Sigmoid colon (tissue), 7 donors: ENCODE results near the gene PGAM2. TPM values are rescaled to one million over a fixed set of nuclear protein-coding genes. Genes with fewer than 3 reads are reported as not detected.

Experiments
- DNase-seq: peaks from one replicate; pipeline ENCODE4 v3.0.0-alpha.2; 2019
- H3K27ac ChIP-seq, 4 donors: fragments of 200-600 bp; sonication (generic); one replicate each; pipeline ENCODE4 v1.5.1; 2016 to 2019; ENCODE audit warnings: mild to moderate bottlenecking in 1 of 4
- H3K27me3 ChIP-seq, 3 donors: fragments of 200-600 bp; sonication (generic); one replicate each; pipeline ENCODE4 v1.5.1; 2019; ENCODE audit warnings: mild to moderate bottlenecking in 1 of 3
- H3K36me3 ChIP-seq, 4 donors: fragments of 200-600 bp; sonication (generic); one replicate each; pipeline ENCODE4 v1.5.1; 2016 to 2019
- H3K4me1 ChIP-seq, 4 donors: fragments of 200-600 bp; sonication (generic); one replicate each; pipeline ENCODE4 v1.5.1; 2017 to 2019
- H3K4me3 ChIP-seq, 4 donors: fragments of 200-600 bp; sonication (generic); one replicate each; pipeline ENCODE4 v1.5.1; 2017 to 2019; ENCODE audit warnings: mild to moderate bottlenecking in 2 of 4, moderate library complexity in 1 of 4
- H3K9me3 ChIP-seq, 4 donors: fragments of 200-600 bp in 3 of 4; sonication (generic) in 3 of 4; one replicate each; pipeline versions ENCODE4 v1.5.1 to v1.6.1; 2013 to 2019
- CTCF ChIP-seq, 4 experiments: fragments of 450-650 bp in 3 of 4; fragments of 200-600 bp in 1 of 4; IDR thresholded peaks; one replicate each; pipeline ENCODE4 v1.5.1; 2016 to 2019; ENCODE audit warnings: antibody characterized with exemption in 4 of 4, mild to moderate bottlenecking in 3 of 4, moderate library complexity in 2 of 4
- EP300 ChIP-seq, 4 donors: sonication (generic); formaldehyde crosslinking; IDR thresholded peaks; one replicate each; pipeline ENCODE4 v1.6.1; 2017; ENCODE audit warnings: antibody characterized with exemption in 4 of 4
- POLR2A ChIP-seq, 2 donors: fragments of 450-650 bp; IDR thresholded peaks; one replicate each; pipeline ENCODE4 v1.6.1; 2016; ENCODE audit warnings: antibody characterized with exemption in 2 of 2, mild to moderate bottlenecking in 2 of 2, moderate library complexity in 2 of 2
- POLR2AphosphoS5 ChIP-seq, 4 donors: sonication (generic); formaldehyde crosslinking; IDR thresholded peaks; one replicate each; pipeline ENCODE4 v1.6.1; 2017; ENCODE audit warnings: antibody characterized with exemption in 4 of 4
- WGBS, 2 donors: extraction: QIAGEN DNeasy Blood & Tissue Kit; methylation state at CpG; one replicate each; pipeline ENCODE4 v1.1.7; 2013; 5-methylcytosine and 5-hydroxymethylcytosine counted together
- intact Hi-C: fragments of 100-400 bp; cut with DNase I; formaldehyde crosslinking; loops from one replicate; pipeline ENCODE4 v1.15.1; 2023
- polyA plus RNA-seq, 3 donors: library from polyadenylated mRNA; stranded (reverse); fragments of 200-250 nt; gene quantifications; one replicate each; pipeline ENCODE4 v1.2.3, GENCODE V29; 2013
- total RNA-seq, 4 donors: library from RNA; depleted of rRNA; stranded (reverse); fragments of >200 nt; gene quantifications; one replicate each; pipeline ENCODE4 v1.1.0, GENCODE V29; 2016
- donor health status: healthy with polysubstance abuse.
- donor health status: Bipolar disorder and iron deficiency.
- donor health status: healthy.

Gene PGAM2
- total and polyA plus RNA-seq, 7 donors: 0.71 to 3.0 (median 1.3) TPM; not detected in 1

GRCh38 chr7:44072364-44073231 is 7.2 kb upstream of the PGAM2 start:
- H3K36me3 ChIP-seq: peaks cover 12 to 51% (median 16%) of the 10 kb centered on the region in 4 donors
- peak overlapping the region; percentile 60 to 77 (median 62) for H3K27ac ChIP-seq
- TF ChIP-seq POLR2AphosphoS5 (IDR thresholded peaks at IDR 0.05) (peak in 3 of 4 donors; percentile 13 to 55 (median 24)), CTCF (IDR thresholded peaks at IDR 0.05) (peak; percentile 40 to 61 (median 48)), EP300 (IDR thresholded peaks at IDR 0.05) (no peak), POLR2A (IDR thresholded peaks at IDR 0.05) (no peak)
- H3K27me3 ChIP-seq: no peaks in the 10 kb centered on the region
- WGBS, 2 donors: 54 to 66% methylated on average over 12 of the region's 12 CpGs
- DNase-seq: peak; percentile 90
- H3K4me3 ChIP-seq: no peak overlapping the region
- H3K9me3 ChIP-seq: no peaks in the 10 kb centered on the region
- H3K4me1 ChIP-seq: peaks cover 0 to 26% (median 24%) of the 10 kb centered on the region in 4 donors
- intact Hi-C loops: no loop called here

- Histone ChIP-seq H3K9me3 (no peaks in the 10 kb centered on the region), H3K4me1 (peaks cover 0 to 26% (median 24%) of the 10 kb centered on the region in 4 donors), H3K4me3 (no peak overlapping the region), H3K27ac (peak overlapping the region; percentile 60 to 77 (median 62)), H3K36me3 (peaks cover 9 to 43% (median 15%) of the 10 kb centered on the region in 4 donors), H3K27me3 (no peaks in the 10 kb centered on the region)
- intact Hi-C loops: no loop called here
- no peak for TF ChIP-seq EP300 (IDR thresholded peaks at IDR 0.05)
- no peak for TF ChIP-seq POLR2AphosphoS5 (IDR thresholded peaks at IDR 0.05)
- no peak for TF ChIP-seq CTCF (IDR thresholded peaks at IDR 0.05)
- TF ChIP-seq POLR2A (IDR thresholded peaks at IDR 0.05): no peak
- WGBS, 2 donors: 32 to 70% methylated on average over 9 of the region's 9 CpGs
- DNase-seq: no peak
These were observed 6.5 kb upstream of the PGAM2 start for GRCh38 chr7:44071726-44072363.

GRCh38 chr7:44068054-44068453 is 2.7 kb upstream of the PGAM2 start:
- Histone ChIP-seq H3K9me3 (no peaks in the 10 kb centered on the region), H3K4me3 (no peak overlapping the region), H3K4me1 (peaks cover 0 to 40% (median 35%) of the 10 kb centered on the region in 4 donors), H3K27ac (no peak overlapping the region), H3K27me3 (no peaks in the 10 kb centered on the region), H3K36me3 (peaks cover 0 to 6% (median 3%) of the 10 kb centered on the region in 4 donors)
- DNase-seq: peak; percentile 57
- TF ChIP-seq EP300 (IDR thresholded peaks at IDR 0.05): no peak
- no peak for TF ChIP-seq CTCF (IDR thresholded peaks at IDR 0.05)
- TF ChIP-seq POLR2A (IDR thresholded peaks at IDR 0.05): no peak
- peak in 1 of 4 donors; percentile 13 for TF ChIP-seq POLR2AphosphoS5 (IDR thresholded peaks at IDR 0.05)
- WGBS, 2 donors: 74 to 81% methylated on average over 7 of the region's 7 CpGs
- intact Hi-C loops: no loop called here

- peak; percentile 64 for DNase-seq
- Histone ChIP-seq H3K27me3 (no peaks in the 10 kb centered on the region), H3K4me3 (no peak overlapping the region), H3K9me3 (no peaks in the 10 kb centered on the region), H3K27ac (no peak overlapping the region), H3K4me1 (peaks cover 0 to 32% (median 27%) of the 10 kb centered on the region in 4 donors), H3K36me3 (peaks cover 0 to 5% (median 0%) of the 10 kb centered on the region in 4 donors)
- 81 to 89% methylated on average over 11 of the region's 11 CpGs for WGBS, 2 donors
- peak in 1 of 4 donors; percentile 17 for TF ChIP-seq POLR2AphosphoS5 (IDR thresholded peaks at IDR 0.05)
- no peak for TF ChIP-seq POLR2A (IDR thresholded peaks at IDR 0.05)
- intact Hi-C loops: no loop called here
These were observed 1.9 kb upstream of the PGAM2 start for GRCh38 chr7:44067064-44067951.
